ENCODE results near the gene LCN9. TPM values are rescaled to one million over a fixed set of nuclear protein-coding genes. Genes with fewer than 3 reads are reported as not detected.

Gene LCN9
- total and polyA plus RNA-seq, 2 of the 13 experiments (the other 11 are each of a cell fraction or from before 2014, with no cell fraction given) = not detected

GRCh38 chr9:135714242-135715055 is 51.3 kb downstream of the LCN9 start:
- Histone ChIP-seq H3K4me3 (replicated peaks in 1 of 3; ENCODE audit: insufficient read depth in 1 of 3, low read depth in 2 of 3, low read length in 3 of 3) (no peak overlapping the region), H3K36me3 (replicated peaks in 1 of 2; ENCODE audit: control insufficient read depth in 1 of 2, insufficient read depth in 2 of 2, low read length in 2 of 2) (no peaks in the 10 kb centered on the region), H4K20me1 (ENCODE audit: insufficient read depth, low read length) (peaks cover 10% of the 10 kb centered on the region; the same call in 1 of the 2 replicates), H2AFZ (ENCODE audit: low read length) (no peak overlapping the region), H3K27ac (ENCODE audit: extremely low read length, insufficient read depth, low read length) (no peak overlapping the region), H3K4me2 (ENCODE audit: low read depth, low read length) (no peak overlapping the region), H3K27me3 (ENCODE audit: control insufficient read depth in 1 of 2, insufficient read depth in 2 of 2, low read length in 2 of 2) (peaks cover 16 to 73% of the 10 kb centered on the region in 2 experiments; a peak in 4 of 5 replicates), H3K9me3 (ENCODE audit: low read length) (no peaks in the 10 kb centered on the region), H3K9ac (ENCODE audit: insufficient read depth, low read depth, low read length) (no peak overlapping the region), H3K4me1 (ENCODE audit: insufficient read depth, low read length) (no peaks in the 10 kb centered on the region), H3K79me2 (ENCODE audit: insufficient read depth, low read length) (no peaks in the 10 kb centered on the region)
- no TSS peak for BruUV-seq (replicated peaks)
- FAIRE-seq (no peak), DNase-seq (ENCODE audit: low spot score) (no peak), ATAC-seq (no peak)
- intact Hi-C loops (cut with micrococcal nuclease; ENCODE audit: unreplicated experiment) = no loop called here
- ChIA-PET POLR2A (no interaction called here), CTCF (ENCODE audit: low intra/inter-chr PET ratio, low total read pairs) (no interaction called here)
- 27% methylated on average over 3 of the region's 103 CpGs for WGBS (ENCODE audit: low lambda C conversion rate)
- TF ChIP-seq ZNF790 (CRISPR knock-in tag; IDR thresholded peaks at IDR 0.05; ENCODE audit: borderline replicate concordance) (no peak), REST (IDR thresholded peaks at IDR 0.05; ENCODE audit: borderline replicate concordance in 1 of 2, low read depth in 1 of 2, low read length in 2 of 2) (peak; percentile 83 to 89)
- in situ Hi-C loops (cut with HindIII; ENCODE audit: extremely low pct_ligation_motif_present, low pct_unique_long_range_greater_than_20kb) = no loop called here
